Measurements from ENCODE around the gene GDF2.

The GDF2 gene

GRCh38 chr10:47348661-47349470, 26.6 kb downstream of the GDF2 start:
- no peak overlapping the region for H3K4me3 ChIP-seq (ENCODE audit: control insufficient read depth, low read depth, low read length)
- no peak for DNase-seq (ENCODE audit: low read depth)

GRCh38 chr10:47349516-47349915, 27.3 kb downstream of the GDF2 start:
- no peak overlapping the region for H3K4me3 ChIP-seq (ENCODE audit: control insufficient read depth, low read depth, low read length)
- no peak for DNase-seq (ENCODE audit: low read depth)

More at GRCh38 chr10:47348661-47349470, 26.6 kb downstream of the GDF2 start:
- TF ChIP-seq CTCF (conservative IDR thresholded peaks at IDR 0.05; ENCODE audit: control insufficient read depth, insufficient read depth, low read depth, low read length), result no peak

GRCh38 chr10:47349941-47350371, 27.7 kb downstream of the GDF2 start:
- no peak for TF ChIP-seq CTCF (conservative IDR thresholded peaks at IDR 0.05; ENCODE audit: control insufficient read depth, insufficient read depth, low read depth, low read length)
- no peak overlapping the region for H3K4me3 ChIP-seq (ENCODE audit: control insufficient read depth, low read depth, low read length)
- no peak for DNase-seq (ENCODE audit: low read depth)

More at GRCh38 chr10:47349516-47349915, 27.3 kb downstream of the GDF2 start:
- TF ChIP-seq CTCF (conservative IDR thresholded peaks at IDR 0.05; ENCODE audit: control insufficient read depth, insufficient read depth, low read depth, low read length), result no peak

GRCh38 chr10:47350671-47351640, 28.7 kb downstream of the GDF2 start:
- no peak for TF ChIP-seq CTCF (conservative IDR thresholded peaks at IDR 0.05; ENCODE audit: control insufficient read depth, insufficient read depth, low read depth, low read length)
- DNase-seq (ENCODE audit: low read depth), result no peak
- H3K4me3 ChIP-seq (ENCODE audit: control insufficient read depth, low read depth, low read length), result no peak overlapping the region

GRCh38 chr10:47351899-47352815, 29.9 kb downstream of the GDF2 start:
- H3K4me3 ChIP-seq (ENCODE audit: control insufficient read depth, low read depth, low read length), result no peak overlapping the region
- no peak for DNase-seq (ENCODE audit: low read depth)
- TF ChIP-seq CTCF (conservative IDR thresholded peaks at IDR 0.05; ENCODE audit: control insufficient read depth, insufficient read depth, low read depth, low read length), result no peak

- no peak for DNase-seq (ENCODE audit: low read depth)
These were observed 31.1 kb downstream of the GDF2 start for GRCh38 chr10:47353351-47353750.

More at GRCh38 chr10:47353351-47353750, 31.1 kb downstream of the GDF2 start:
- no peak for TF ChIP-seq CTCF (conservative IDR thresholded peaks at IDR 0.05; ENCODE audit: control insufficient read depth, insufficient read depth, low read depth, low read length)
- H3K4me3 ChIP-seq (ENCODE audit: control insufficient read depth, low read depth, low read length), result no peak overlapping the region

Measured in fibroblast of mammary gland (primary cell).